GM12872 (cell line): ENCODE data around the gene SLC24A1.

Experiments used
- TF ChIP-seq, protein P1 (sequence below): IDR thresholded peaks from 3 replicates; pipeline ENCODE4 v1.5.1; 2011; ENCODE audit warnings: low read depth, mild to moderate bottlenecking, low read length, moderate library complexity; ENCODE audit not compliant: insufficient read depth

SLC24A1 gene

DNA sequence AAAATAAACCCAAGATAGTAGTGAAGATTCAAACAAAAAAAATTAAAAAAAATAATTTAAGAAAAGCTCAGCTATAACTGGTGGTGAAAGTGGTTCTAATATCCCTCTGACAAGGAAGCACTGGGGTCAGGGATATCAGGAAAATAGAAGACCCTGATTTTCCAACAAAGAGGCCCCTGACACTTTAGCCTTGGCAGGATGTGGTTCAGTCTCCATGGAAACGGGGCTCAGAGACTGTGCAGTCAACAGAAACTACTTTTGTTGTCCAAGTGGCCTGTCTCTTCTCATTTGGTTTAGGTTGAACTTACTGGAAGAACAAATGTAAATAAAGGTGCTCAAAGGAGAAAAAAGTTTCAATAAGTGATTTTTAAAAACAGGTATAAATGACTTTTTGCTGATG is 38.0 kb upstream of the SLC24A1 start:
- TF ChIP-seq, protein P1, sequence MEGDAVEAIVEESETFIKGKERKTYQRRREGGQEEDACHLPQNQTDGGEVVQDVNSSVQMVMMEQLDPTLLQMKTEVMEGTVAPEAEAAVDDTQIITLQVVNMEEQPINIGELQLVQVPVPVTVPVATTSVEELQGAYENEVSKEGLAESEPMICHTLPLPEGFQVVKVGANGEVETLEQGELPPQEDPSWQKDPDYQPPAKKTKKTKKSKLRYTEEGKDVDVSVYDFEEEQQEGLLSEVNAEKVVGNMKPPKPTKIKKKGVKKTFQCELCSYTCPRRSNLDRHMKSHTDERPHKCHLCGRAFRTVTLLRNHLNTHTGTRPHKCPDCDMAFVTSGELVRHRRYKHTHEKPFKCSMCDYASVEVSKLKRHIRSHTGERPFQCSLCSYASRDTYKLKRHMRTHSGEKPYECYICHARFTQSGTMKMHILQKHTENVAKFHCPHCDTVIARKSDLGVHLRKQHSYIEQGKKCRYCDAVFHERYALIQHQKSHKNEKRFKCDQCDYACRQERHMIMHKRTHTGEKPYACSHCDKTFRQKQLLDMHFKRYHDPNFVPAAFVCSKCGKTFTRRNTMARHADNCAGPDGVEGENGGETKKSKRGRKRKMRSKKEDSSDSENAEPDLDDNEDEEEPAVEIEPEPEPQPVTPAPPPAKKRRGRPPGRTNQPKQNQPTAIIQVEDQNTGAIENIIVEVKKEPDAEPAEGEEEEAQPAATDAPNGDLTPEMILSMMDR, result no peak

DNA sequence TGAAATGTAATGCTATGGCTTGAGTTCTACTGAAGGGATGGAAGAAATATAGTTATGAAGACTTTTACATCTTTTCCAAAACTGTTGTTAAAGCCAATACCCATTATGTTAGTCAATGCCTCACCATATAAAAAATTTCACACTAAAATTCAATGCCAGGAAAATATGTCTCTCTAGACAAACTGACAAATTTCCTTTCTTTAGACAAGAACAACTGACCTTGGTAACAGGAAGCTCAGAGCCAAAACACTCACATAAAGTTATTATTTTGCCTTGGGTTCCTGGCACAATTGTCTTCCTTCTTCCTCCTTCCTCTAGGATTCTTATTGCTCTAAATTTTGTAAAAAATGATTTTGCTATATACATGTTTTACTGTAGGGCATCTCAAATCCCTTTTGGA is 37.5 kb upstream of the SLC24A1 start:
- TF ChIP-seq, protein P1, result no peak

DNA sequence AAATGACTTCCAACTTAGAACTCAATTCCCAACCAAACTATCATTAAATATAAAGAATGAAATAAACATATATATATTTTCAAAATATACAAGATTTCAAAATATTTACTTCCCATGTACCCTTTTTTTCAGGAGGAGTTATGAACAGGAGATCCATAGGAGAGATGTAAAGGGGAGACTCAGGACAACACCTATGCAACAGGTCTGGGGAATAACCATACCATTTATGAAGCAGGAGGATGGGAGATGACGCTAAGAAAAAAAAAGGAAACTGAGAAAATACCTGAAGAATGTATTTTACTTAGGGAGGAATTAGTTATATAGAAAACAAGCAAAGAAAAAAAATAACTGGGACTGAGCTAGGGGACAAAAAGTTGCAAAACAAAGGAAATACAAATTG is 34.6 kb upstream of the SLC24A1 start:
- TF ChIP-seq, protein P1, result no peak

DNA sequence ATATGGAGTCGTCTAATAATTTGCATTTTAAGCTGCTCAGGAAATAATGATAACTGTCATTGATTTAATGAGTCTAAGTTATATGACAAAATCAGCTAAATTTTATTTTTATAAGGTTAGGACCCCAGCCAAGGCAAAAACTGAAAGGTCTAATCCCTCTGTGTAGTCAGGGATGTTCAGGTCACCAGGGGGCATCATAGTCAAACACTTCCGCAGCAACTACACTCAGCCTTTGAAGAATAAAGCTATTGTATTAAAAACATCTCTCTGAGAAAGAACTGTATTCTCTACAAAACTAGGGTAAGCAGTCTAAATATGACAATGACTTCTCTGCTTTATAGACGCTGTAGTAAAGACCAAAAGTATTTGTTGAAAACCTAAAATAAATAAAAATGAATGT is 25.8 kb upstream of the SLC24A1 start:
- TF ChIP-seq, protein P1, result peak; percentile 29; the same call in 2 of the 3 replicates

DNA sequence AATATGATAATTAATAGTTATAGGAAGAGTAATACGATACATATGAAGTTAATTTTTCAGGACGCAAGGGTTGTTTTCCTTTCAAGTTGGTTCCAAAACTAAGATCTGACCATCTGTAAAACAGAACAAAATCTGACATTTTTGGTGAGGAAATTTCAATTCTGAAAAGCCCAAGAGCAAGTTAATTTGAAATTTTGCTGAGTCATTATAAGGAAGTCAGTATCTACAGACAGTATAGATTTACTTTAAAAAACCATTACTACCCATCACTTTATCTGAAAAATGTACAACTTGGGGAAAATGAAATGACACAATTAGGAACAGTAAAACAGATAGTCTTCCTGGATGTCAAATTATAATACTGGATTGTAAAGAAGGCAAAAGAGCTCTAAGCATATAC is 23.3 kb upstream of the SLC24A1 start:
- TF ChIP-seq, protein P1, result no peak

DNA sequence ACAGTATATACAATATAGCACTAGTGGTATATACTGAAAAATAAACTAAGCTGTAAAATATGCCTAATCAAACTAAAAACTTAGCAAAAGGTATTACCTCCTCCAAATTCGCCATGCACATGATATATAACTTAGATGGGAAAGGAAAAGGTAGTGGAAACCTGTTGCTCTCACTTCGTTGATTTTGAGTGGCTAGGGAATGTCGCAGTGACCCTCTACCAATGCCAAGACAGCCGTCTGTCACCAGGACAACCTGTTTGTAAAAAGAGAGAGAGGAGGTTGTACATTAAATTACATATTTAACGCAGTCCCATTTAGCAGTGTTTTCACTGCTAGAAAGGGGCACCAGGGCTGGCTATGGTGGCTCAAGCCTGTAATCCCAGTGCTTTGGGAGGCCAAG is 22.1 kb upstream of the SLC24A1 start:
- TF ChIP-seq, protein P1, result no peak

DNA sequence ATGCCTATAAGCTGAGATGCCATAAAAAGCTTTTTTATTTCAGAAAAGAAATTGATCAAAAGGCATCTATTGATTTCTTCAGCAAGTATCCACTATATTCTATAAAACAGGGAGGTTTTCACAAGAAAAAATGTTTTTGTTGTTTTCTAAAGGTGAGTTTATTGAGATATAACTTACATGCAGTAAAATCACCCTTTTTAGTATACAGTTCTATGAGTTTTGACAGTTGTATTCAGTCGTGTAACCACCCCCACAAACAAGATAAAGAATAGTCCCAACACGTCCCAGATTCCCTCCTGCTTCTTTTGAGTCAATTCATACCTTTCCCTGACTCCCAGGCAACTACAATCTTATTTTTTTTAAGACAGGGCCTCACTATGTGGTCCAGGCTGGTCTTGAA is 18.6 kb upstream of the SLC24A1 start:
- TF ChIP-seq, protein P1, result no peak

DNA sequence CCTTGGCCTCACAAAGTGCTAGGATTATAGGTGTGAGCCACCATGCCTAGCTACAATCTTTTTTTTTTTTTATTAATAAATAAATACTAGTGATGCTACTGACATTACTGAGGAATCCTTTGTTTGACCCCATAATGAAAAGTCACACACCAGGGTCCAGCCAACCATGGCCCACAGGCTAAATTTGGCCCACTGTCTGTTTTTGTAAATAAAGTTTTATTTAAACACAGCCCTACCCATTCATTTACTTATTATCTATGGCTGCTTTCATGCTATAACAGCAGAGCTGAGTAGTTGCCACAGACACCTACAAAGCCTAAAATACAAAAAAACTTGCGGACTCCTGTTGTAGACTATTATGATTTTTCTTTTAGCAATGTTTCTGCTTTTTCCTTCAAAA is 18.2 kb upstream of the SLC24A1 start:
- TF ChIP-seq, protein P1, result no peak
